ENCODE measurements around the gene NRXN2.

DNA sequence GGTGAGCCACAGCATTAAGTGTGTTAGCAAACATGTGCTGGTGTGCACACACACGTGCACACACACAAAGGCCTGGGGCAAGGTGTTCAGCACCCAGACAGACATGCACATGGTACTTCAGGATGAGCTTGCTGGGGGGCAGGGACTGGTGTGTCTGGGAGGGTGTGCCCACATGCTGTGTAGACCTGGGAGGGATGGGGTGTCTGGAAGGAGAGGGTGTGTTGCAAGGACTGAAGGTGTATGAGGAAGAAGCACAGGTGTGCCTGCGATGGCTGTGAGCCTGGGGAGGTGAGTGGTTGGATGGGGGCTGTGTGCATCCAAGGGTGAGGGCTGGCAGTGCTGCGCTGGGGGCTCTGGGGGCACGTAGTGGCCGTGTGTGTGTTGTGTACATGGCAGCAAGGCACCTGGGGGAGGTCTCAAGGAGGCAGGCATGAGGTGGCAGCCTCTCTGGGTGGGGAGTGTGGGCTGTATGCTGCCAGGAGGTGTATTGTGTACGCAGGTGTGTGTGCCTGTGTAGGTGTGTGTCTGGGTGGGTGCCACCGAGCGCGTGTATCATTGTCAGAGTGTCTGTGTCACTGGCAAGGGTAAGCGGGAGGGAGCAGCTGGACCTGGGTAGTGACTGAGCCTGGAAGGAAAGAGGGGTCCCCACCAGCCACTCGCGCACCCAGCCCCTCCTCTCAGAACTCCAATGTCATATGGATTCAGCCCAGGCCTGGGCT lies 2.2 kb downstream of the NRXN2 start:
- TF ChIP-seq, protein P1, sequence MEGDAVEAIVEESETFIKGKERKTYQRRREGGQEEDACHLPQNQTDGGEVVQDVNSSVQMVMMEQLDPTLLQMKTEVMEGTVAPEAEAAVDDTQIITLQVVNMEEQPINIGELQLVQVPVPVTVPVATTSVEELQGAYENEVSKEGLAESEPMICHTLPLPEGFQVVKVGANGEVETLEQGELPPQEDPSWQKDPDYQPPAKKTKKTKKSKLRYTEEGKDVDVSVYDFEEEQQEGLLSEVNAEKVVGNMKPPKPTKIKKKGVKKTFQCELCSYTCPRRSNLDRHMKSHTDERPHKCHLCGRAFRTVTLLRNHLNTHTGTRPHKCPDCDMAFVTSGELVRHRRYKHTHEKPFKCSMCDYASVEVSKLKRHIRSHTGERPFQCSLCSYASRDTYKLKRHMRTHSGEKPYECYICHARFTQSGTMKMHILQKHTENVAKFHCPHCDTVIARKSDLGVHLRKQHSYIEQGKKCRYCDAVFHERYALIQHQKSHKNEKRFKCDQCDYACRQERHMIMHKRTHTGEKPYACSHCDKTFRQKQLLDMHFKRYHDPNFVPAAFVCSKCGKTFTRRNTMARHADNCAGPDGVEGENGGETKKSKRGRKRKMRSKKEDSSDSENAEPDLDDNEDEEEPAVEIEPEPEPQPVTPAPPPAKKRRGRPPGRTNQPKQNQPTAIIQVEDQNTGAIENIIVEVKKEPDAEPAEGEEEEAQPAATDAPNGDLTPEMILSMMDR (IDR thresholded peaks at IDR 0.05), result no peak
- no peak for TF ChIP-seq POLR2A (IDR thresholded peaks at IDR 0.05)
